HG03039 (cell line): ENCODE results near the gene LAMC1.
"Not testable (repeated sequence)": the region's sequence is repeated elsewhere in the genome, so short reads cannot be mapped to it uniquely, and the experiment has no call there.

Experiments used
- ATAC-seq: cut with Tn5 transposase; IDR thresholded peaks from one replicate; pipeline ENCODE4 v1.9.1; 2021; ENCODE audit warnings: mild to moderate bottlenecking, moderate library complexity; ENCODE audit not compliant: unreplicated experiment

Gene LAMC1

GRCh38 chr1:183143576-183144315, 120.5 kb downstream of the LAMC1 start:
- ATAC-seq, result no peak

GRCh38 chr1:183144752-183145151, 121.5 kb downstream of the LAMC1 start:
- no peak for ATAC-seq

- no peak for ATAC-seq
Measured at GRCh38 chr1:183147735-183148134, 124.5 kb downstream of the LAMC1 start.

GRCh38 chr1:183148599-183148998, 125.4 kb downstream of the LAMC1 start:
- no peak for ATAC-seq

- ATAC-seq, result no peak
Measured at GRCh38 chr1:183149273-183149672, 126.1 kb downstream of the LAMC1 start.

- not testable (repeated sequence) for ATAC-seq
Measured at GRCh38 chr1:183150032-183150431, 126.8 kb downstream of the LAMC1 start.

GRCh38 chr1:183150445-183150844, 127.2 kb downstream of the LAMC1 start:
- no peak for ATAC-seq

GRCh38 chr1:183152180-183152579, 129.0 kb downstream of the LAMC1 start:
- no peak for ATAC-seq

GRCh38 chr1:183155939-183156338, 132.7 kb downstream of the LAMC1 start:
- no peak for ATAC-seq

GRCh38 chr1:183159960-183160359, 136.7 kb downstream of the LAMC1 start:
- no peak for ATAC-seq

GRCh38 chr1:183161391-183161790, 138.2 kb downstream of the LAMC1 start:
- no peak for ATAC-seq

- no peak for ATAC-seq
Measured at GRCh38 chr1:183163316-183163715, 140.1 kb downstream of the LAMC1 start.

GRCh38 chr1:183164340-183164739, 141.1 kb downstream of the LAMC1 start:
- no peak for ATAC-seq

GRCh38 chr1:183164963-183165362, 141.7 kb downstream of the LAMC1 start:
- no peak for ATAC-seq

- no peak for ATAC-seq
Measured at GRCh38 chr1:183165456-183165855, 142.2 kb downstream of the LAMC1 start.

GRCh38 chr1:183166454-183166853, 143.2 kb downstream of the LAMC1 start:
- no peak for ATAC-seq

- ATAC-seq, result no peak
Measured at GRCh38 chr1:183167676-183168075, 144.5 kb downstream of the LAMC1 start.

GRCh38 chr1:183168308-183168707, 145.1 kb downstream of the LAMC1 start:
- ATAC-seq, result no peak

- no peak for ATAC-seq
Measured at GRCh38 chr1:183173828-183174227, 150.6 kb downstream of the LAMC1 start.

GRCh38 chr1:183175631-183176030, 152.4 kb downstream of the LAMC1 start:
- ATAC-seq, result no peak

GRCh38 chr1:183178545-183178944, 155.3 kb downstream of the LAMC1 start:
- no peak for ATAC-seq

- no peak for ATAC-seq
Measured at GRCh38 chr1:183179033-183179432, 155.8 kb downstream of the LAMC1 start.

GRCh38 chr1:183180218-183180617, 157.0 kb downstream of the LAMC1 start:
- ATAC-seq, result no peak
